DND-41 (cell line): ENCODE measurements around the gene METRN.

Experiments
- CTCF ChIP-seq: IDR thresholded peaks from 2 replicates; pipeline ENCODE4 v1.5.1; 2012; ENCODE audit warnings: borderline replicate concordance, low read length, moderate library complexity, mild to moderate bottlenecking; ENCODE audit not compliant: poor library complexity, severe bottlenecking; ENCODE audit errors: extremely low read depth
- EZH2 ChIP-seq: IDR thresholded peaks from 3 replicates; pipeline ENCODE4 v1.6.1; 2012; ENCODE audit warnings: borderline replicate concordance, low read depth, mild to moderate bottlenecking, moderate library complexity, low read length, inconsistent platforms; ENCODE audit not compliant: severe bottlenecking

GRCh38 chr16:740764-741505 is 26.0 kb downstream of the METRN start, which contains the start of gene CIAO3:
- TF ChIP-seq CTCF (peak; percentile 91), EZH2 (no peak)
